A673 (cell line): ENCODE data around the gene SLC11A1.

Source experiments
- EZH2 ChIP-seq: fragments of 200-600 bp; sonication (generic); IDR thresholded peaks from 2 replicates; pipeline ENCODE4 v1.6.1; 2017; ENCODE audit warnings: borderline replicate concordance, low read depth, mild to moderate bottlenecking, mixed read lengths, antibody characterized with exemption, low read length; ENCODE audit not compliant: poor library complexity, severe bottlenecking
- TF ChIP-seq, protein P1 (sequence below): fragments of 300-800, 200-600 bp; sonication (generic); conservative IDR thresholded peaks from 2 replicates; pipeline ENCODE4 v1.5.1; 2017; ENCODE audit warnings: low read depth, mild to moderate bottlenecking, antibody characterized with exemption, low read length, moderate library complexity, mixed read lengths

DNA sequence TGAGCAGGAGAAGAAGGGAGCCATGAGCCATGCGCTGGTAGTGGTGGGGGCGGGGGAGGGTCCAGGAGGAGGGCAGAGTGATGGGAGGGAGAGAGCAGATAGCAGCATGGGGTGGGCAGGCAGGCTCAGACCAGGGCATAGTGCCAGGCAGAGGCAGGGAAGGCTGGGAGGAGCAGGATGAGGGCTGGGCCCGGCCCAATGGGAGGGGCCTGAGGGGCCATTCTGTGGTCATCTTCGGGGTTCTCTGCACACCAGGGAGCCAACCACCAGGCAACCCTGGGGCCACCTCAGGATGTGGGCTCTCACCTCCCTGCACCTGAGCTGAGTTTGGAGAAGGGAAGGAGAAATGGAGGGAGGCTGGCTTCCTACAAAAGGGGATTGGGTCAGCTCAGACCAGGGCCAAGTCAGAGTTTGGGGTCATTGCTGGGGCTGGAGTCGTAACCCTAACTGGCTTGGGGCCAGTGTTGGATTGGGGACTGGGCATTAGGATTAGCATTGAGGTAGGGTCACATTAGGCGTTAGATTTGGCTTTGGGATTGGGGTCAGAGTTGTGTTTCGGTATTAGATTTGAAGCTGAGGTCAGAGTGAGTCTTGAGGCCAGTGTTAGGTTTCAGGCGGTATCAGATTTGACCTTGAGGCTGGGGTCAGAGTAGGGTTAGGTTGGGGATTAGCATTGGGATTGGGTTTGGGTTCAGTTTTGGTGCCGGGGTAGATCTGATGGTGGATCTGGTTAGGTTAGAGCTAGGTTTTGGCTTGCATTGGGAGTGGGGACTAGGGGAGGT lies 48.0 kb downstream of the SLC11A1 start:
- TF ChIP-seq, protein P1, sequence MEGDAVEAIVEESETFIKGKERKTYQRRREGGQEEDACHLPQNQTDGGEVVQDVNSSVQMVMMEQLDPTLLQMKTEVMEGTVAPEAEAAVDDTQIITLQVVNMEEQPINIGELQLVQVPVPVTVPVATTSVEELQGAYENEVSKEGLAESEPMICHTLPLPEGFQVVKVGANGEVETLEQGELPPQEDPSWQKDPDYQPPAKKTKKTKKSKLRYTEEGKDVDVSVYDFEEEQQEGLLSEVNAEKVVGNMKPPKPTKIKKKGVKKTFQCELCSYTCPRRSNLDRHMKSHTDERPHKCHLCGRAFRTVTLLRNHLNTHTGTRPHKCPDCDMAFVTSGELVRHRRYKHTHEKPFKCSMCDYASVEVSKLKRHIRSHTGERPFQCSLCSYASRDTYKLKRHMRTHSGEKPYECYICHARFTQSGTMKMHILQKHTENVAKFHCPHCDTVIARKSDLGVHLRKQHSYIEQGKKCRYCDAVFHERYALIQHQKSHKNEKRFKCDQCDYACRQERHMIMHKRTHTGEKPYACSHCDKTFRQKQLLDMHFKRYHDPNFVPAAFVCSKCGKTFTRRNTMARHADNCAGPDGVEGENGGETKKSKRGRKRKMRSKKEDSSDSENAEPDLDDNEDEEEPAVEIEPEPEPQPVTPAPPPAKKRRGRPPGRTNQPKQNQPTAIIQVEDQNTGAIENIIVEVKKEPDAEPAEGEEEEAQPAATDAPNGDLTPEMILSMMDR: no peak
- no peak for TF ChIP-seq EZH2
